ENCODE results near the gene UBE2D3. TPM values are rescaled to one million over a fixed set of nuclear protein-coding genes. Genes with fewer than 3 reads are reported as not detected.

UBE2D3 gene
- polyA plus RNA-seq, 2 of the 4 experiments (the other 2 are of a cell fraction) = 186 to 338 TPM

- FAIRE-seq (no peak), DNase-seq (ENCODE audit: low read depth in 1 of 2, low spot score in 1 of 2) (no peak), ATAC-seq (no peak)
- H3K4me2 ChIP-seq = no peak overlapping the region
- H3K4me3 ChIP-seq = no peak overlapping the region
- ChIA-PET CTCF (no interaction called here), POLR2A (no interaction called here)
- no peak for TF ChIP-seq FOSL2 (IDR thresholded peaks at IDR 0.05)
- no peak for TF ChIP-seq FOSL2 (CRISPR knock-in tag; IDR thresholded peaks at IDR 0.05)
- no peak for TF ChIP-seq HDAC2 (IDR thresholded peaks at IDR 0.05)
- TF ChIP-seq EHMT2 (IDR thresholded peaks at IDR 0.05; ENCODE audit: low read depth) = no peak
- no peak for TF ChIP-seq RAD21 (conservative IDR thresholded peaks at IDR 0.05 in 1 of 2, IDR thresholded peaks at IDR 0.05 in 1 of 2)
- TF ChIP-seq NR3C1 (IDR thresholded peaks at IDR 0.05) = no peak
- no peak for TF ChIP-seq PHF8 (IDR thresholded peaks at IDR 0.05; ENCODE audit: borderline replicate concordance, low read depth)
- TF ChIP-seq EP300 (IDR thresholded peaks at IDR 0.05) = no peak
- no peak for TF ChIP-seq CBX8 (IDR thresholded peaks at IDR 0.05)
- TF ChIP-seq HOXB13 (CRISPR knock-in tag; IDR thresholded peaks at IDR 0.05; ENCODE audit: low read depth) = no peak
- no peak for TF ChIP-seq KDM5A (IDR thresholded peaks at IDR 0.05)
- TF ChIP-seq, protein P1, sequence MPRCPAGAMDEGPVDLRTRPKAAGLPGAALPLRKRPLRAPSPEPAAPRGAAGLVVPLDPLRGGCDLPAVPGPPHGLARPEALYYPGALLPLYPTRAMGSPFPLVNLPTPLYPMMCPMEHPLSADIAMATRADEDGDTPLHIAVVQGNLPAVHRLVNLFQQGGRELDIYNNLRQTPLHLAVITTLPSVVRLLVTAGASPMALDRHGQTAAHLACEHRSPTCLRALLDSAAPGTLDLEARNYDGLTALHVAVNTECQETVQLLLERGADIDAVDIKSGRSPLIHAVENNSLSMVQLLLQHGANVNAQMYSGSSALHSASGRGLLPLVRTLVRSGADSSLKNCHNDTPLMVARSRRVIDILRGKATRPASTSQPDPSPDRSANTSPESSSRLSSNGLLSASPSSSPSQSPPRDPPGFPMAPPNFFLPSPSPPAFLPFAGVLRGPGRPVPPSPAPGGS (IDR thresholded peaks at IDR 0.05) = no peak
- H3K4me1 ChIP-seq = no peaks in the 10 kb centered on the region
- WGBS (ENCODE audit: missing lambda C conversion rate) = 69% methylated on average over 3 of the region's 3 CpGs
- H3K9me3 ChIP-seq = no peaks in the 10 kb centered on the region
- H3K27ac ChIP-seq = no peak overlapping the region
Measured at GRCh38 chr4:102849579-102850104, 22.3 kb upstream of the UBE2D3 start.

GRCh38 chr4:102847687-102848086, 20.3 kb upstream of the UBE2D3 start:
- no peak for TF ChIP-seq NR3C1 (IDR thresholded peaks at IDR 0.05)
- no peak for TF ChIP-seq CBX8 (IDR thresholded peaks at IDR 0.05)
- TF ChIP-seq RARB (CRISPR knock-in tag; IDR thresholded peaks at IDR 0.05) = no peak
- no peak for TF ChIP-seq CEBPB (IDR thresholded peaks at IDR 0.05)
- TF ChIP-seq TFCP2L1 (CRISPR knock-in tag; IDR thresholded peaks at IDR 0.05) = no peak
- TF ChIP-seq EP300 (IDR thresholded peaks at IDR 0.05) = no peak
- no peak for TF ChIP-seq ZSCAN20 (CRISPR knock-in tag; IDR thresholded peaks at IDR 0.05)
- no peak for TF ChIP-seq TP53 (CRISPR knock-in tag; IDR thresholded peaks at IDR 0.05)
- TF ChIP-seq, protein P2, sequence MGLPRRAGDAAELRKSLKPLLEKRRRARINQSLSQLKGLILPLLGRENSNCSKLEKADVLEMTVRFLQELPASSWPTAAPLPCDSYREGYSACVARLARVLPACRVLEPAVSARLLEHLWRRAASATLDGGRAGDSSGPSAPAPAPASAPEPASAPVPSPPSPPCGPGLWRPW (IDR thresholded peaks at IDR 0.05) = no peak
- no peak for TF ChIP-seq ESRRA (IDR thresholded peaks at IDR 0.05; ENCODE audit: borderline replicate concordance, low read length)
- TF ChIP-seq, protein P3, sequence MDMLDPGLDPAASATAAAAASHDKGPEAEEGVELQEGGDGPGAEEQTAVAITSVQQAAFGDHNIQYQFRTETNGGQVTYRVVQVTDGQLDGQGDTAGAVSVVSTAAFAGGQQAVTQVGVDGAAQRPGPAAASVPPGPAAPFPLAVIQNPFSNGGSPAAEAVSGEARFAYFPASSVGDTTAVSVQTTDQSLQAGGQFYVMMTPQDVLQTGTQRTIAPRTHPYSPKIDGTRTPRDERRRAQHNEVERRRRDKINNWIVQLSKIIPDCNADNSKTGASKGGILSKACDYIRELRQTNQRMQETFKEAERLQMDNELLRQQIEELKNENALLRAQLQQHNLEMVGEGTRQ (IDR thresholded peaks at IDR 0.05) = no peak
- TF ChIP-seq FOSL2 (IDR thresholded peaks at IDR 0.05) = no peak
- no peak for TF ChIP-seq FOSL2 (CRISPR knock-in tag; IDR thresholded peaks at IDR 0.05)
- TF ChIP-seq SREBF2 (IDR thresholded peaks at IDR 0.05) = no peak
- no peak for TF ChIP-seq MYC (IDR thresholded peaks at IDR 0.05; ENCODE audit: borderline replicate concordance, low read length)
- TF ChIP-seq SMC3 (IDR thresholded peaks at IDR 0.05) = no peak

DNA sequence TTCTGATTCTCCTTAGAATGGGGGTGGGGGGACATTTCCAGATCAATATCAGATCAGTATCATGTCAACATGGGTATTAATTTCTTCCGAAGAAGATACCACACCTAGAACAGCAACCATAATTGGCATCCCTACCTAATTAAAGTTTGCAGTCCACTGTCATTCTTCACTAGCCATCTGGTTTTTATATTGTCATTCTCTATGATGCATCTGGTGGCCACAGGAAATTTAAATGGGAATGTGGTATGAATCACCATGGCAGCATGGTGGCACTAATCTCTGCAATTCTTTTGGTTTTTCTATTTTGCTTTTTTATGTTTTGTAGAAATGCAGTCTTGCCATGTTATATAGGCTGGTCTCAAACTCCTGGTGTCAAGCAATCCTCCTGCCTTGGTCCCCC, 16.6 kb upstream of the UBE2D3 start:
- H3K27ac ChIP-seq = no peak overlapping the region
- DNase-seq (ENCODE audit: low read depth in 1 of 2, low spot score in 1 of 2) = no peak
- H3K4me3 ChIP-seq = no peak overlapping the region
- TF ChIP-seq TFCP2L1 (CRISPR knock-in tag; IDR thresholded peaks at IDR 0.05) (no peak), FOSB (CRISPR knock-in tag; IDR thresholded peaks at IDR 0.05) (no peak), HOXA7 (CRISPR knock-in tag; IDR thresholded peaks at IDR 0.05) (no peak), ESRRA (IDR thresholded peaks at IDR 0.05; ENCODE audit: borderline replicate concordance, low read length) (no peak), RARB (CRISPR knock-in tag; IDR thresholded peaks at IDR 0.05) (no peak), HDAC2 (IDR thresholded peaks at IDR 0.05) (no peak), POLR2AphosphoS2 (conservative IDR thresholded peaks at IDR 0.05; ENCODE audit: low read length) (no peak), JUN (IDR thresholded peaks at IDR 0.05) (no peak), CBX2 (IDR thresholded peaks at IDR 0.05; ENCODE audit: borderline replicate concordance, low read depth) (no peak), PHF8 (IDR thresholded peaks at IDR 0.05; ENCODE audit: borderline replicate concordance, low read depth) (no peak), HOXB13 (CRISPR knock-in tag; IDR thresholded peaks at IDR 0.05; ENCODE audit: low read depth) (no peak), KDM1A (IDR thresholded peaks at IDR 0.05; ENCODE audit: low read depth) (no peak)
- 92% methylated on average over 1 of the region's 1 CpG for WGBS (ENCODE audit: missing lambda C conversion rate)
- CTCF ChIA-PET = no interaction called here
- FAIRE-seq = no peak
- ATAC-seq = no peak
- POLR2A ChIA-PET = no interaction called here
- H3K4me2 ChIP-seq = no peak overlapping the region
- H3K4me1 ChIP-seq = no peaks in the 10 kb centered on the region
- H3K9me3 ChIP-seq = no peaks in the 10 kb centered on the region

More at GRCh38 chr4:102847687-102848086, 20.3 kb upstream of the UBE2D3 start:
- ATAC-seq = no peak
- no peak for FAIRE-seq
- ChIA-PET POLR2A (no interaction called here), CTCF (no interaction called here)
- DNase-seq (ENCODE audit: low read depth in 1 of 2, low spot score in 1 of 2) = no peak
- no peaks in the 10 kb centered on the region for H3K9me3 ChIP-seq
- no peak overlapping the region for H3K27ac ChIP-seq
- H3K4me1 ChIP-seq = no peaks in the 10 kb centered on the region
- 94% methylated on average over 8 of the region's 8 CpGs for WGBS (ENCODE audit: missing lambda C conversion rate)
- H3K4me3 ChIP-seq = no peak overlapping the region
- H3K4me2 ChIP-seq = no peak overlapping the region

All from A549 (cell line).